ENCODE data around the gene FAM81A.
"Not testable (repeated sequence)": the region's sequence is repeated elsewhere in the genome, so short reads cannot be mapped to it uniquely, and the experiment has no call there.

The FAM81A gene

DNA sequence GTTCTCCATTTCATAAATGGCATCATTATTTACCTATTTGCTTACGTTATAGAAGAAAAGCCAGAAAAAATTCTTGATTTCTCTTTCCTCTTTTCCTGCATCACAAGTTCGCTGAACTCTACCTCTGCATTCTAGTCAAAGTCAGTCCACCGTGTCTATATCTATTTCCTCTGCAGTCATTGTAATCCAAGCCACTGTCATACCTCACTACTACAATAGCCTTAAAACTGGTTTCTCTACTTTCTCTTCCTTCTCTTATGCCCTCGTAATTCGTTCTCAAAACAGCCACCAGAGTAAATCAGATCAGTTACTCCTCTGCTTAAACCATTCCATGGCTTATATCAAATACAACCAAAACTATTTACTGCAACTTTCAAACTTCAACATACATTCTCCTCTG is 13.4 kb upstream of the FAM81A start:
- FAIRE-seq: no peak
- DNase-seq (ENCODE audit: low spot score): no peak

DNA sequence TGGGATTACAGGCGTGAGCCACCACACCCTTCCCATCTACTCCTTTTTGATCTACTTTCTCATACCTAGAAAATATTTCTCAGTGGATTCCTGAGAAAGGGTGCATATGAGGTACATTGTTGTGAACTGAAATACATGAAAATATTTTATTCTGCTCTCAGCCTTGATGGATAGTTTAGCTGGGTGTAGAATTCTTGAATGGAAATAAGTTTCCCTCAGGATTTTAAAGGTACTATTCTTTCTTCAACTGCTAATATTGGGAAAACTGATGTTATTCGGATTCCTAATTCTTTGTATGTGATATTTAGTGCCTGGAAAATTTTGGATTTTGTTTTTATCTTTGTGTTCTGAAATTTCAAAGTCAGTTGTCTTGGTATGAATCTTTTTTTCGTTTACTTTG is 9.1 kb upstream of the FAM81A start:
- not testable (repeated sequence) for FAIRE-seq; DNase-seq (ENCODE audit: low spot score)

DNA sequence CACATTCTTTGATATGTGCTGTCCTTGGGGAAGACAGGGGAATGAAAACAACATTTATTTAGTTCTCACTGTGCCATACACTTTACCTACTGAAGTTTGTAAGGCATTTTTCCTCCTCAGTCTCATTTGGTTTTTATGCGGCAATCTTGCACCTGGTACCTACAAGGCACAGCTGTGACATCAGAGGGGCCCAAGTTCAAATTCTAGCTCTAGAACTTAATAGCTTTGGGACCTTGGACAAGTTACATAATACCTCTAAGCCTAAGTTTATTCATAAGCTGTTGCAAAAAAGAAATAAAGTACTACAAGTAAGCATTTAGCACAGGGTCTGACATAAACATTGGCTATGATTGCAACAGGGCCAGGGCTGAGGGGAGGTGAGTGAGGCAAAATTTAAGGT is 5.6 kb upstream of the FAM81A start:
- no peak for FAIRE-seq
- no peak for DNase-seq (ENCODE audit: low spot score)

DNA sequence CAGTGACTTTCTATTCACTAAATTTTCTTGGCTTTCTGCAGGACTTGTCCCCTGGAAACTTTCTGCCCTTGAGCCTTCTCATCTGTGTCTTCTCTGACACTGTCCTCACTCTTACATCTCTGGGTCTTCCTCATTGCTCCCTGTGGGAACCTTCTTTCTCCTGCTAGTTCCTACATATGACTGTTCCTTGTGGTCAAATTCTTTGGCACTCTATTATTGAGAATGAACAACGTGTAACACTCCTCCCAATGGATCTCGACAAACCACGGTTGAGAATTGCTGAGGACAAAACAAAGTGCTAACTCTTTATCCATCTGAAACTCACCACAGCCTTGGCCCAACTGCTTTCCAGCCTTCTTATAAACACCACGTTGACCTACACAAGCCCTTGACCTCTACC is 3.5 kb upstream of the FAM81A start:
- DNase-seq (ENCODE audit: low spot score) (no peak), FAIRE-seq (no peak)

DNA sequence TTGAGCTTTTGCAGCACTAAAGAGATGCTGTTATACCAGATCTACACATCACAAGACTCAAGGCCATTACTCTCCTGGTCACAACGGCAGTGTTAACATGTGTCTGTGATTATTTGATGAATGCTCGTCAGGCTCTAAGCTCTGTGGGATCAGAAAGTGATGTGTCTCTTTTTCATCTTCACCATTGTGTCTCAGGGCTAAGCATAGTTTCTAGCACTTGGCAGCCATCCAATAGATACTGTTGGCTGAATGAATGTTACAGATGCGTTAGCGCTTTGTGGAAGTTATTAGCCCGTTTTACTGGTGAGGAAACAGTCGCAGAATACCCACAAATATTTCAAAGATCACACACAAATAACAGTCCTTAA is 1.2 kb upstream of the FAM81A start:
- DNase-seq (ENCODE audit: low spot score) (no peak), FAIRE-seq (no peak)

DNA sequence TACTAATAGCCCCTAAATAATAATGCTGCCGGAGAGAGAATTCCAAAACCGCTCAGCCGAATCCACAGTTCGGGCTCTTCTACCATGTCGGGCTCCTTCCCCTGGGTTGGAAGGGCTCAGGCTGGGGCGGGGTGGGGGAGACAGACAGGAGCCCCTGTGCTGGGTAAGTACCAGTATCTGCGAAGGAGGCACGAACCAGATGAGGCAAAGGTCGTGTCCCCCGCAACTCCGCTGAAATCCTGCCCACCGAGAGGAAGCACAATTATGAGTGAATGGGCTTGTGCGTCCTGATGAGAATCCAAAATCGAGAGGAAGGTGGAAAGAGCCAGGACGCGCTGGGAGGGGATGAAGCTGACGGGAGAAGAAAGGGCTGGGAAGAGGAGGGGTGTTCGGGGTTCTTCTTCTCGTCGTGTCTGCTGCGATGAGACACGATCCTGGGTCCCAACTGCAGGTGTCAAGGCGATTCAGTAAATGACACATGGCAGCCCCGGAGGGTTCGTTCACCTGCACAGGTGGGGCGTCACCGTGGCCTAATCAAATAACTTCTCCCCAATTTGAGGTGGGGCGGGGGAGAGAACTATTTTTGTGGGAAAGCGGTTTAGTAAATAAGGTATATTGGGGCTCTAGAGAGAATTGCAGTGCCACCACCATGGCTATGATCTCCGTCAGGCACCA is 707 bp upstream of the FAM81A start:
- FAIRE-seq: no peak

DNA sequence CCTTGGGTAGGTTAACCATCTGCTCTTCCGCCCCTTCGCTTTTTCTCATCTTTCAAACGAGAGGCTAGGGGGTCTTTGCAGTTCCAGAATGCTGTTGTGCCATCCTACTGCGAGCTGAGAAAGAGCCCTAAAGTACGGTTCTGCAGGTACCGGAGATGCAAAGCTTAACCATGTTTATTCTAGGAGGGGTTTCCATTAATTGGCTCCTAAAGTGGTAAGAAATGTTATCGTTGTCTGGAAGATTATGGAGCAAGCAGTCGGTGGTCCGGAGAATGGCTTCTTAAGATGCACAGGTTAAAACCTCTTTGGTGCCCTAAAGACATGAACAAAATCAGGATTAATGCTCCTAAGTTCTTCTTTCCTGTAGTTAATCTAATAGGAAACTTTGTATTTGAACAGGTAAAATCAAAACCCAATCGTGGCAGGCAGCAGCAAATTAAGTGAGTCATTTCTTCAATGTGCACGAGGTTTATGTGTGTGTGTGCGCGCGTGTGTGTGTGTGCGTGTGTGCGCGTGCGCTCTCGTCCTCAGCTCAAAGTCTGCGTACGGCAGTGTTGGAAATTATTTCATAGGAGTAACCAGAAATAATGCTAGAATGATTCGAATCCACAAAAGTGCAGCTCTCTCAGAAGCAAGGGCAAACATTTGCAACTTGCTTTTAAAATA is 772 bp downstream of the FAM81A start:
- DNase-seq (ENCODE audit: low spot score) (no peak), FAIRE-seq (no peak)

More for the DNA sequence above, 707 bp upstream of the FAM81A start:
- DNase-seq (ENCODE audit: low spot score): no peak

DNA sequence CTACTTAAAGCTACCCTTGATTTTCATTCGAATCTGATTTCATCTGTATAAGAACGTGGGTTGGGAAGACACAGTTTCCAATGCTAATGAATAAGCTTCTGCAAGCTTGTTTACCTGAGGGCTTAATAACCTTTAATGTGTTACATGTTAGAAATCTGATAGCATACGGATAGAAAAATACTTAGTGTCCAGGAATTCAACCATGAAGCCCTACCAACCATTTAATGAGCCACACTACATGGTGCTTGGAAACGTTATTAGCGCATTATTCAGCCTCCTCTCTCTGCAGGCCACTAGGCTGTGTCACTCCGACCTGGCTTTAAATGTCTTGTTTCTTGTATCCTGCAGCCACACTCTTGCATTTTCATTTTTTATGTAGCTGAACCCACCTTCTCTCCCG is 1.6 kb downstream of the FAM81A start:
- no peak for DNase-seq (ENCODE audit: low spot score)
- no peak for FAIRE-seq

DNA sequence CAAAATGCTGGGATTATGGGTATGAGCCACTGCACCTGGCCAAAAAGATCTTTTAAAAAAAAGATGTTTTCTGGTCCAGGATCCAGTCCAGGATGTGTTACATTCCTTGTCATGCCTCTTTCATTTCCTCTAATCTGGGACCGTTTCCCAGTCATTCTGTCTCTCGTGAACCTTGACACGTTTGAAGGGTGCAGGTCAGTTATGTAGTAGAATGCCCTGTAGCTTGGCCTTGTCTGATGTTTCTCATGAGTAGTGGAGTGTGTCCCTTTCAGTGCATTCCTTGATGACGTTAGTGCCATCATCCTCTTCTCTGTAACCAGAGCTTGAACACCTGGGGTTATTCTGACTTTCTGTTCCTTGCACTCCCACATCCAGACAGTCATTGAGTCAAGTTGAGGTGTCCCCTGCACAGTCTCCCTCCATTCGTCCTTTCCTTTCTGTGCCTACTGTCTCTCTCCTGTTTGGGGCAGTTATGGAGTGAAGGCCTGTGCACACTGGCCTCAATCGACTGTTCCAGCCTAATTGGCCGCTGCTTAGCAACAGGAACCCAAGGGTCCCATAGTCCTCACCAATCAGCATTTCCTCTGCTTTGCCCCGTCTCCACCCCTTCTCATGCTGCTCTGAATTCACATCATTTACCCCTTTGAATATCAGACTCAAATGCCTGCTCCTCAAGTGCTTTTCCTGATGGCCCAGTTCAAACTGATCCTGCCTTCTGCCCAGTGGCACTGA is 5.5 kb downstream of the FAM81A start:
- DNase-seq (ENCODE audit: low spot score) (no peak), FAIRE-seq (no peak)

DNA sequence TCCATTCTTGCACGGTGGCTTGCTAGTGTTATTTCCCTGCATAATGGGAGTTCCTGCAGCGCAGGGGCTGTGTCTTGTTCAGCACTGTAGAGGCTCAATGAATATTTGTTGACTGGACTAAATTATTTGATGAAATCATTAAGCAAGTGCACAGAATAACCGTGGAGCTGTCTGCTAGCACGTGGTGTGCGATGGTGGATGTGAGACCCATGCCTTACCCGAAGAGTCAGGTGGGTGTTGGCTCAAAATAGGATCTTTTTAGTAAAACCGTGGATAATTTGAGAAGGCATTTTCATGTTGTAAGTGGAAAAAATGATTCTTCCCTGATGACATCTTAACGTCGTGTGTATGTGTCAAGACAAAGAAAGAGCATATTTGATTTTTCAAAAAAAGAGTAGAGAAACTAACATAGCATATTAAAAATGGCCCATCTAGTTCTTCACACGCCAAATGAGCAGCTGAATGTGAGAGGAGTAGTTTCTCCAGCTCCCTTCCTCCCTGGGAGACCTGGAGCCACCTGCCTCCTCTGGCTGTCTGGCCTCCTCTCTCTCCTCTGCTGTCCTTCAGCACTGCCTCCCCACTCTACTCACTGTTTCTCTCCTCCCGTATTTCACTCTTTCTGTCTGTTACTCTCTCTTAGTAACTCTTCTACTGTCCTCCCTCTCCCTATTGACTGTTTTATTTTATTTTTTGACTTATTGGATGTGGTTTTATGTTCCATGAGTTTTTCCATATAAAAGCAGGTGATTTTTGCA is 6.3 kb downstream of the FAM81A start:
- DNase-seq (ENCODE audit: low spot score) (no peak), FAIRE-seq (no peak)

DNA sequence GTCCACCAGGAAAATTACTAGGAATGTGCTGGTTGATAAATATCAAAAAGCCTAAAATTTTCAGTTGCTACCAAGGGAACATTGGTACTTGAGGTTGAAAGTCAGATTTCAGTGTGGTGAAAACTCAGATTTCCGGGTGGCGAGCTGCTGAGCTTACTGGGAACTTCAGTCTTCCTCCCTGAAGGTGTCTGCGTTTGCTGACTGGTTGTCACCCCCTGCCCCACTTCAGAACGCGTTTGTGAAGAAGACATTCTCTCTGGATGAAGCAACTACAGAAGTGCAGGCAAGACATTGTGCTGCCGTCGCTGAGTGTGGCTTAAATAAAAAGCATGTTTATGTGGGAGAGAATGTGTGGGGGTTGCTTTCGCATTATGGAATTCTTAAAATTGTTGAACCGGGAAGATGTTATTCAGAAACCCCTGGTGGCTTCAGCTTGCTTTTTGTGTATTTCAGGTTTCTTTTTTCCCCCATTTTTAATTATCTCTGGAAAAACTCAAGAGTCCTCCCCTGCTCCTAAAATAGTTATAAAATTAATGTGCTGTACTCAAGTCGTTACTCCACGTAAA is 7.1 kb downstream of the FAM81A start:
- DNase-seq (ENCODE audit: low spot score) (no peak), FAIRE-seq (no peak)

DNA sequence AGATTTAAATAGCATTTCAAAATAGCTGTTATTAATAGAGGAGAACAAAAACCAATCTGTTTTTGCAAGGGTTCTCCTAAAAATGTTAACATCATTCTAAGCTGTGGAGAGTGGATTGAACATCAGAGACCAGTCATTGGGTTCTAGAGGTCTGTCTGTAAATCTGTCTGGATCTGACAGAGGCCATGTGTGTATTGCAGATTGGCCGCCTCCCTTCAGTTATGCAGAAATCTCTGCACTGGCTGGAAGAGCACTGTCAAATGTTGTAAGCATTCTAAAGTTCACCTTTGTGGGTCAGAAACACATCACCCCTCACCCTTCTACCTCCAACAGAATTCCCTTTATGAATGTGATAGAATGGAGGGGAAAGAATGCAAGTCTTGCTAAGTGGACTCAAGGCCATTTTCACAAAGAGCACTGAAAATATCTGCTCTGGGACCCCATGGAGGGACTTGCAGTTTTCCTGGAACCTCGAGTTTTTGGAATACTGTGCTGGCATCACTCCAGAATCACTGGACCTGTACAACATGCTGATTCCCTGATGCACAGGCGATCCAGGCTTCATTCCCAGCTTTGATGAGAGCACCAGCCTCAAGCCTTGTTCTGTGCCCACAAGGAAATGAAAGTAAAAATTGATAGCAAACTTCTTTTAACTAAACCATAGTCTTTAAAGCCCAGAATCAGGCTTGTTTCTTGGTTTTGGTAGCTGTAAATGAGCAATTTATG is 8.4 kb downstream of the FAM81A start:
- FAIRE-seq: no peak
- DNase-seq (ENCODE audit: low spot score): no peak

DNA sequence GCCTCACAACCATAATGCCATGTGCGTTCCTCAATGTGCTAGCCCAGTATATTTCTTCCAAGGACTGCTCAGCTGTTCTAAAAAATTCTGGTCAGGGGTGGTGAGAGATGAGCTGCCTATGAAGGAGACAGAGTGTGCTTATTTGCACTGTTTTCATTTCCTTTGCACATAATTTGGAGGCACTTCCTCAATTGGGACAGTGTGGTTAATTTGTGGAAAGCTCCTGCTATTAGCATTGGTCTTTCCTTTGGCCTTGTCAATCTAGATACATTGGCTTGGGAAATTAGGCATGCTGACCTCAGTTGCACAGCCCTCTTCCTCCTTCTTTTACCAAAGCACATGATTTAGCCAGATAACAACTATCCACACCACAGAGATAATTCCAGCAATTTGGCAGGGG is 9.4 kb downstream of the FAM81A start:
- no peak for FAIRE-seq
- DNase-seq (ENCODE audit: low spot score): no peak

DNA sequence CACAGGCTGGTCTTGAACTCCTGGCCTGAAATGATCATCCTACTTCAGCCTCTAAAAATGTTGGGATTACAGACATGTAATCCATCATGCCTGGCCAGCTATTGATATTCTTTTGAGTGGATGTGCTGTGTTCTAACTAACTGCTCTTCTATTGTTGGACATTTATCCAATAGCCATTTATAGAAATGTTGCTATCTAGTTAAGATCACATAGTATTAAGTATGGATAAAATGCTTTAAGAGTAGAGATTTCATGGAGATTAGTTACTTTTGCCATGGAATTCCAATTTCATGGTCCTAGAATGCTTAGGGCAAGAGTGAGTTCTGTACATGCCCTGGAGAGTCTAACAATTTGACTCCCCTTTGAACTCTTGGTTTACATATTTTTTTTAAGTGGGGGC is 10.9 kb downstream of the FAM81A start:
- no peak for DNase-seq (ENCODE audit: low spot score)
- FAIRE-seq: no peak

DNA sequence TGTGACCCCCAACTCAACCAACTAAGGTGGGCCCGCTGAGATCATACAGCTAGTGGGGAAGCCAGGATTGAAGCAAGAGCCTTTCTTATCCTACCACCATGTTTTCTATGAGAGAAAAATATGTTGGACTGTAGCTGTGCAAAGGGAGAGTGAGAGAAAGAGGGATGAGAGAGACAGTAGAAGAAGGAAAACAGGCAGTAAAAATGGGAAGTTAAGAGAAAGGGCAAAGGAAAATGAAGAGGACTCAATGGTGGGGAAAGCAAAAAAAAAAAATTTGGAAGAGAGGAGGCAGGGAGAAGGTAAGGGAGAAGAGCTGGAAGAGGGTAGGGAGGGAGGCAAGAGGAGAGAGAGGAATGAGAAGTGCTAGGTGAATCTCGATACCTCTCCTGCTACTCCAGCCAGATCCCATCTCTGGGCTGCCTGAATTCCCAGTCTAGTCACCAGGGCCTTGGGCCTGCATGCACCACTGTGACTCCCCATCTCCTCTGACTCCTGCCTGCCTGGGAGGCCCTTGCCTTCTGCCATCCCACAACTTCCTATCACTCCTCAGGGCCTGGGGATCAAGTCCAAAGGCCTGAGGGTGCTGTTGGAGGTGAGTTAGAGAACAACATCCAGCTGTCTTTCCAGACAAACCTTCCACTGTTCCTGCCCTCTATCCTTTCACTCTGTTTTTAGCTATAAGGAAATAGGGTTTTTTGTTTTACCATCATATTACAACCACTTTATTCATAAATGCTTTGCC is 15.7 kb downstream of the FAM81A start:
- no peak for FAIRE-seq
- no peak for DNase-seq (ENCODE audit: low spot score)

DNA sequence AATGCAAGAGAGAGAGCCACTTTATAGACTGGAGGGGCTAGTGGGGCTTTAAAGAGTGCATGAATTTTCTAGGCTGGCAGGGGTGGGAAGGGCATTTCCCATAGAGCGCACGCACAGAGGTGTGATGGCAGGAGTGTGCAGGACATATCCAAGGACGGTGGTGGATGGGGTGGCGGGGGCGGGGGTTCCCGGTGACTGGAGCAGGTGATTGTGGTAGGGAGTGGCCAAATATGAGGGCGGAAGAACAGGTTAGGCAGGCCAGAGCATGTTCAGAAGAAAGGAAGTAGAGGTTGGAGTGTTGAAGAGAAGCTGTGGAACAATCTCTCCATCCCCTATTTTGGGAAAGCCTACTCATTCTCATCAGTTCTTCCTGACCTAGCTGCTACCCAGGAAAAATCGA is 18.1 kb downstream of the FAM81A start:
- DNase-seq (ENCODE audit: low spot score): no peak
- FAIRE-seq: no peak

DNA sequence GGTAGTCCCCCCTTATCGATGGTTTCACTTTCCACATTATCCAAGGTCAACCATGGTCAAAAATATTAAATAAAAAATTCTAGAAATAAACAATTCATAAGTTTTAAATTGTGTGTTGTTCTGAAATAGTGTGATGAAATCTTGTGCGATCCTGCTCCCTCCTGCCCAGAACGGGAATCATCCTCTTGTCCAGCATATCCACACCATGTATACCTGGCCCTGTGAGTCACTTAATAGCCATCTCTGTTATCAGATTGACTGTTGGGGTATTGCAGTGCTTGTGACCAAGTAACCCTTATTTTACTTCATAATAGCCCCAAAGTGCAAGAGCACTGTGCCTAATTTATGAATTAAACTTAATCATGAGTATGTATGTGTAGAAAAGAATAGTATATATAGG is 19.1 kb downstream of the FAM81A start:
- DNase-seq (ENCODE audit: low spot score) (no peak), FAIRE-seq (no peak)

DNA sequence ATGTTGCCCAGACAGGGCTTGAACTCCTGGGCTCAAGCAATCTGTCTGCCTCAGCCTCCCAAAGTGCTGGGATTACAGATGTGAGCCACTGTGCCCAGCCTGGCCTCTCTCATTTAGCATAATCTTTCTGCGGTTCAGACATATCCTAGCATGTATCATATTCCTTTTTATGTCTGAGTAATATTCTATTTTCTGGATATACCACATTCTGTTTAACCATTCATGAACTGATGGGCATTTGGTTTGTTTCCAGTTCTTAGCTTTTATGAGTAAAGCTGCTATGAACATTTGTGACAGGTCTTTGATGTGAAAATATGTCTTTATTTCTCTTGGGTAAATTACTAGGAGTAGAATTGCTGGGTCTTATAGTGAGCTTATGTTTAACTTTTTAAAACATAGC is 23.5 kb downstream of the FAM81A start:
- DNase-seq (ENCODE audit: low spot score): no peak

DNA sequence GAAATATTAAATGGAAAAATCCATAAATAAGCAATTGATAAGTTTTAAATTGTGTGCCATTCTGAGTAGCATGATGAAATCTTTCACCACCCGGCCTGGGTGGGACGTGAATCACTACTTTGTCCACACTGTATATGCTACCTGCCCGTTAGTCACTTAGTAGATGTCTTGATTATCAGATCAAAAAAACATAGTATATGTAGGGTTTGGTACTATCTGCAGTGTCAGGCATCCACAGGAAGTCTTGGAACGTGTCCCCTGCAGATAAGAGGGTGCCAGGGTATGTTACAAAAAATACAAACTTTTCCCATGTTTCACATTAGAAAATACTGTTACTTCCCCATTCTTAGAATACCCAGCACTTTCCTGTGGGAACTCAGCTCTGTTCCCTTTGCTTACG is 35.2 kb downstream of the FAM81A start:
- DNase-seq (ENCODE audit: low spot score) (no peak), FAIRE-seq (no peak)

More for the DNA sequence above, 23.5 kb downstream of the FAM81A start:
- FAIRE-seq: no peak

DNA sequence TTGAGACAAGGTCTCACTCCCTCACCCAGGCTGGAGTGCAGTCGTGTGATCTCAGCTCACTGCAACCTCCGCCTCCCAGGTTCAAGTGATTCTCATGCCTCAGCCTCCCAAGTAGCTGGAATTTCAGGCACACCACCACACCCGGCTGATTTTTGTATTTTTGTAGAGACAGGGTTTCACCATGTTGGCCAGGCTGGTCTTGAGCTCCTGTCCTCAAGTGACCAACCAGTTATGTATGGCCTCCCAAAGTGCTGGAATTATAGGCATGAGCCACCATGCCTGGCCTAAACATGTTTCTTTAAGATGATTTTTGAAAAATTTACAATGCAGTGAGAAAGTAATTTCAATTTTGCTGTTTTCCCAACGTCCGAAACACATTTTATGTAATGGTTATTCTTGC is 37.2 kb downstream of the FAM81A start:
- not testable (repeated sequence) for DNase-seq (ENCODE audit: low spot score); FAIRE-seq
